Stimulated activated CD4-positive, alpha-beta T cell treated with anti-CD3 and anti-CD28 coated beads, Interleukin-1b, Interleukin-23, amount 100 ng/mL, for 24 hours (primary cell): ENCODE measurements around the gene FGF18.
"Not testable (repeated sequence)": the region's sequence is repeated elsewhere in the genome, so short reads cannot be mapped to it uniquely, and the experiment has no call there.

ENCODE experiments used
- DNase-seq, 4 experiments: peaks; one replicate each; pipeline ENCODE4 v3.0.0-alpha.2; 2020; ENCODE audit warnings: low read depth in 4 of 4, low spot score in 1 of 4

The FGF18 gene

DNA sequence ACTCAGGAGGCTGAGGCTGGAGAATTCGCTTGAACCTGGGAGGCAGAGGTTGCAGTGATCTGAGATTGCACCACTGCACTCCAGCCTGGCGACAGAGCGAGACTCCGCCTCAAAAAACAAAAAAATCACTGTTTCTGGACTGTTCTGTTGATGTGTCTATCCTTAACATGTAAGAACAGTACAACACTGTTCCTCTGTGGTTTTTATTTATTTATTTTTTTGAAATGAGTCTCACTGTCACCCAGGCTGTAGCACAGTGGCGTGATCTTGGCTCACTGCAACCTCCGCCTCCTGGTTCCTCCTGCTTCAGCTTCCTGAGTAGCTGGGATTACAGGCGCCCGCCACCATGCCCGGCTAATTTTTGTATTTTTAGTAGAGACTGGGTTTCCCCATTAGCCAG is 20.8 kb upstream of the FGF18 start:
- not testable (repeated sequence) for DNase-seq

DNA sequence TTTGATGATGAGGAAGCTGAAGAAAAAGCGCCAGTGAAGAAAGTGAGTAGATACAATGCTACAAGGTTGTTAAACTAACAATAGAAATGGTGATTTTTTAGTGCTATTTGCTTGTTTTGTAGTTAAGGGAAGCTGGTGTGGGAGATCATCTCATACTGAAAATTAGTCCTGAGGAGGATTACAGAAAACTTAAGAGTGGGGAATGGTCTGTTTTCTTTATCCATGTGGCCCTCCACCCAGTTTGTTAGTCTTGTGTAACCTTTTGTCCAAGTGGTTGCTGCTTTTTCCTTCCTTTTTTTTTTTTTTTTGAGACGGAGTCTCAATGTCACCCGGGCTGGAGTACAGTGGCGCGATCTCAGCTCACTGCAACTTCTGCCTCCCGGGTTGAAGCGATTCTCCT is 19.3 kb upstream of the FGF18 start:
- no peak for DNase-seq

DNA sequence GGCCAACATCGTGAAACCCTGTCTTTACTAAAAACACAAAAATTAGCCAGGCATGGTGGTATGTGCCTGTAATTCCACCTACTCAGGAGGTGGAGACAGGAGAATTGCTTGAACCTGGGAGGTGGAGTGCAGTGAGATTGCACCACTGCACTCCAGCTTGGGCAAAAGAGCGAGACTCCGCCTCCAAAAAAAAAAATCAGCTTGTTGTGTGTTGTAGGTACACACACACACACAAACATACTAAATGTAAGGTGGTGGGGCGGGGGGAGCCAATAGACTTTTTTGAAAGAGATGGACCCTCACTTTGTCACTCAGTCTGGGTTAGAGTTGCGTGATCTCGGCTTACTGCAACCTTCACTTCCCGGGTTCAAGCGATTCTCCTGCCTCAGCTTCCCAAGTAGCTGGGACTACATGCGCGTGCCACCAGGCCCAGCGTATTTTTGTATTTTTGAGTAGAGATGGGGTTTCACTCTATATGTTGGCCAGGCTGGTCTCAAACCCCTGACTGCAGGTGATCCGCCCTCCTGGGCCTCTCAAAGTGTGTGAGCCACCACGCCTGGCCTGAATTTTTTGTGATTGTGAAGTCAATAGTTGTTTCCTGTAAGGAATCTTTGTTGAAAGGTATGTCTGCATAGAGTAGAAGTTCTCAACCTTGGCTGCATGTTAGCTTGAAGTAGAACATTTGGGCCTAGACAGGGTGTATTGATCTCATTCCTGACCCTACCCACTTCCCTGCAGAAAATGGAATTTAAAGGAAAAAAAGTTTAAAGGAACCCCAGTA is 18.1 kb upstream of the FGF18 start:
- DNase-seq: no peak

DNA sequence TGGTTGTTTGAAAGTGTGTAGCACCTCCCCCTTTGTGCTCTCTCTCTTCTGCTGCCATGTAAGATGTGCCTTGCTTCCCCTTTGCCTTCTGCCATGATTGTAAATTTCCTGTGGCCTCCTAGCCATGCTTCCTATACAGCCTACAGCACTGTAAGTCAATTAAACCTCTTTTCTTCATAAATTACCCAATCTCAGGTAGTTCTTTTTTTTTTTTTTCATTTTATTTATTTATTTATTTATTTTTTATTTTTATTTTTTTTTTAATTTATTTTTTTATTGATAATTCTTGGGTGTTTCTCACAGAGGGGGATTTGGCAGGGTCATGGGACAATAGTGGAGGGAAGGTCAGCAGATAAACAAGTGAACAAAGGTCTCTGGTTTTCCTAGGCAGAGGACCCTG is 16.7 kb upstream of the FGF18 start:
- DNase-seq: not testable (repeated sequence)

DNA sequence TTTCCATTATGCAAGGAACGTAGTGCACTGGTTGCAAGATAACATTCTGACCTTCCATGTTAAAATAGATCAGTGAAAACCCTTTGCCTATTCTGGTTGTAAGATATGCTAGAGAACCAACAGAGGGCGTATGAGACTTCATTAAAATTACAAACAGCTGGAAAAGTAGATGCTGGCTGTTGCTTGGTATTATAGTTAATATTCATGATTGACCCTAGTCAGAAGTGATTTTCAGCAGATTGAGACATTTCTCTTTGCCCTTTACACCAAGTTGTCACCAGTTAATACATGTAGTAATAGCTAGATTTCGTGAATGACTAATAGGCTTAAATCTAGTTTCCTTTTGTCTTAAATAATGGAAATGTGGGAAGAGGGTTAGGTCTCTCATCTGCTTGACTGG is 13.8 kb upstream of the FGF18 start:
- no peak for DNase-seq

DNA sequence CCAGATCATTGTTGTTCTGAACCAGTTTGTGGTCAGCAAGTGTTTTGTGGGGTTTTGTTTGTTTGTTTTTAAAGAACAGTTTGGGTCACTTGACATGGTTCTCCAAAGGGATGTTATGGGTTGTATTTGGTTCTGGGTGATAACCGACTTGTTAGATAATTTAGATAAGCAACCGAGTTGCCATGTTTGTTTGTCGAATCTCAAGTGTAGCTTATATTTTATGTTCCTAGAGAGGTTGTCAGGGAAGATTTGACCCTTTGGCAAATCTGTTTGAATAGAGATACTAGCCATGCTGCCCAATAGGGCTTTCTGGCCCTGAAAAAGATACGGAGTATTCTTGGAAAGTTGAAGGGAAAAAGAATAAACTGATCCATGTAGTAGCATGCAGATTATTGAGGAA is 12.2 kb upstream of the FGF18 start:
- DNase-seq: no peak

DNA sequence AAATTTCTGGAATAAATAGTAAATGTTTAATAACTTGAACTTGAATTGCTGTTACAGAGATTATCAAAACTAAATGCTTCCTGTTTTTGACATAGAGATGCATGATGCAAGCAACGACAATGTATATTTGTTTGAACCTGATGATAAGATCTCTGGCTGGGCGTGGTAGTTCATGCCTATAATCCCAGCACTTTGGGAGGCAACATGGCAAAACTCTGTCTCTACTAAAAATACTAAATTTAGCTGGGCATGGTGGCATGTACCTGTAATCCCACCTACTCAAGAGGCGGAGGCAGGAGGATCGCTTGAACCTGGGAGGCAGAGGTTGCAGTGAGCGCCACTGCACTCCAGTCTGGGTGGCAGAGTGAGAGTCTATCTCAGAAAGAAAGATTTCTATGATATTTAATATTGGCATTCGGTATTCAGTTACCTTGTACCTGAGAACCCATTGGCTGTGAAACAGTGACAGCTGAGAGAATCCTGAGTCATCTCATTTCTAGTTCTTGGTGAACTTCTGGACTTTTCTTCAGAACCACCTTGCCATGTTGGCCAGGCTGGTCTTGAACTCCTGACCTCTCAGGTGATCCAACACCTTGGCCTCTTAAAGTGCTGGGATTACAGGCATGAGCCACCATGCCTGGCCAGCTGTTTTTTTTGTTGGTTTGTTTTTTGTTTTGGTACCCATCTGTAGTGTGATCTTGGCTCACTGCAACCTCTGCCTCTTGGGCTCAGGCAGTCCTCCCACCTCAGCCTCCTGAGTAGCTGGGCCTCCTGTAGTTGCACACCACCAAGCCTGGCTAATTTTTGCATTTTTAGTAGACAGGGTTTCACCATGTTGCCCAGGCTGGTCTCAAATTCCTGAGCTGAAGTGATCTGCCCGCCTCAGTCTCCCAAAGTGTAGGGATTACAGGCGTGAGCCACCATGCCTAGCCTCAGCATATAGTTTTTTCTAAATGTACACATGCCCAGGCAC is 10.0 kb upstream of the FGF18 start:
- DNase-seq: no peak

DNA sequence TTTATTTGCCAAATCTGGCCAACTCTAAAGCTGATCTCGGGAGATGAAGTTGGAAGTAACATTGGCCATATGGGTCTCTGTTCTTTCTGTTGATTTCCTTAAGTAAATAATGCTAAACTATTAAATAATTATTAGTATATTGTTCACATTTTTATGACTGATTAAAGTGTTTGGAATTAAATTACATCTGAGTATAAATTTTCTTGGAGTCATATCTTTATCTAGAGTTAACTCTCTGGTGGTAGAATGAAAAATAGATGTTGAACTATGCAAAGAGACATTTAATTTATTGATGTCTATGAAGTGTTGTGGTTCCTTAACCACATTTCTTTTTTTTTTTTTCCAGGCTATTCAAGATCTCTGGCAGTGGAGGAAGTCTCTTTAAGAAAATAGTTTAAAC is 9.3 kb upstream of the FGF18 start:
- DNase-seq: no peak

DNA sequence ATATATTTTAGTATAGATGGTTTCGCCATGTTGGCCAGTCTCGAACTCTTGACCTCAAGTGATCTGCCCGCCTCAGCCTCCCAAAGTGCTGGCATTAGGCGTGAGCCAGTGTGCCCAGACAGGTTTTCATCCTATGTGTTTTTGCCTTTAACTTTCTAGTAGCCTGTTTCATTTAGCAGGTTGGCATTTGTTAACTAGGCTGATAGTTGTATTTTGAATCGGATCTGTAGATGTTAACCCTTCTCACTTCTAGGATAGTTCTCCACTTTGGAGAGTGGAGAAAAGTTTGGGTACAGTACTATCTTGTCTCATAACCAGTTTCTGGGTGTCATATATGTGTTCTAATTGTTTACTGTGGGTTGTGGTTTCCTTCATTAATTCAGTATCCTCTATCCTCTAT is 7.3 kb upstream of the FGF18 start:
- DNase-seq: no peak

DNA sequence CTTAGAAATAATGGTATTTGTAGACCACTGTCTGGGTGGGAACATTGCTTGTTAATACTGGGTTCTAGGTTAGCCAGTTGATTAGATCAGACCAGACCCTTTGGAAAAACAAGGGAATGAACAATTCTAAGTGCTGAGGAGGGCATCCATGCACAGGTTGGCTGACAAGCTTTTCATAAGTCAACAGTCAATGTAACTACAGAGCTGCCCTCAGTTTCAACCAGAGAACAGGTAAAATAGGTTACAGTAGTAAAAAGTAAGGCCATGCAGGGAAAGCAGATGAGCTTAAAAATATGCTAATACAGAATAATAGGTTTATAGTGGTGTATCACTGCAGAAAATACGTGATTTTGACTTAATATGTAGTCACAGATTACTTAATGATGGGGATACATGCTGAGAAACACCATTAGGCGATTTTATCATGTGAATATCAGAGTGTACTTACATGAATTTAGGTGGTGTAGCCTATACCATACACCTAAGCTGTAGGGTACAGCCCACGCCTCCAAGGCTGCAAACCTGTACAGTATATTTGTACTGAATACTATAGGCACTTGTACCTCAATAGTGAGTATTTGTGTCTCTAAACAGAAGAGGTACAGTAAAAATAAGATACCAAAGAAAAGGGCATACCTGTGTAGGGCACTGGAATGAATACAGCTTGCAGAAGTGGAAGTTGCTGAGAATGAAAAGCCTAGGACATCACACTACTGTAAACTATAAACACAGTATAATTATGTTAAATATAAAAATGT is 6.1 kb upstream of the FGF18 start:
- DNase-seq: no peak

DNA sequence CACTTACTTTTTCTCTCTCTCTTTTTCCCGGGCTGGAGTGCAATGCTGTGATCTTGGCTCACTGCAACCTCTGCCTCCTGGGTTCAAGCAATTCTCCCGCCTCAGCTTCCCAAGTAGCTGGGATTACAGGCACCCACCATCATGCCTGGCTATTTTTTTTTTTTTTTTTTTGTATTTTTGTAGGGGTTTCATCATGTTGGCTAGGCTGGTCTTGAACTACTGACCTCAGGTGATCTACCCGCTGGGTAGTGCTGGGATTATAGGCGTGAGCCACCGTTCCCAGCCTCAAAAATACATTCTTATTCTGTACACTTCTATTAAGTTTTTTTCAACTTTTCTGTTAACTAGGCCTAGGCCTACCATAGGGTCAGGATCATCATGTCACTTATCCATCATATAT is 5.5 kb upstream of the FGF18 start:
- not testable (repeated sequence) for DNase-seq

DNA sequence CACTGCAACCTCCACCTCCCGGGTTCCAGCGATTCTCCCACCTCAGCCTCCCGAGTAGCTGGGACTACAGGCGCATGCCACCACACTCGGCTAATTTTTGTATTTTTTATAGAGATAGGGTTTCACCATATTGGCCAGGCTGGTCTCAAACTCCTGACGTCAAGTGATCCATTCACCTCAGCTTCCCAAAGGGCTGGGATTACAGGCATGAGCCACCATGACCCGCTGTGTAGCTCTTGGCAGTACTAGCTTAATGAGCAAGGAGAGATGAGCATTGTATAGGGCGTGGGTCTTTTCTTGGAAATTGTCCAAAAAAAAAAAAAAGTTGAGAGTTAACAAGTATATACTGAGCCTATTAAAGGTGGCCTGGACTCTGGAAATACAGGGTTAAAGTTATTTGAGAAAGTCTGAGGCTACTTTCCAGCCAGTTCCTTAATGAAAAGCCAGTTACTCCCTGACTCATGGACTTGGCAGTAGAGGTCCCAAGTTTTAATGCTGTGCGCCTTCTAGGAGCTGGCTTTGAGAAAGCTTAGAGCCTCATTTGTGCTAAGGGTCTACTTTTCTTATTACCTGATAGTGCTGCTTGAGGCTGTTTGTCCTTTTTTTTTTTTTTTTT is 4.2 kb upstream of the FGF18 start:
- no peak for DNase-seq

DNA sequence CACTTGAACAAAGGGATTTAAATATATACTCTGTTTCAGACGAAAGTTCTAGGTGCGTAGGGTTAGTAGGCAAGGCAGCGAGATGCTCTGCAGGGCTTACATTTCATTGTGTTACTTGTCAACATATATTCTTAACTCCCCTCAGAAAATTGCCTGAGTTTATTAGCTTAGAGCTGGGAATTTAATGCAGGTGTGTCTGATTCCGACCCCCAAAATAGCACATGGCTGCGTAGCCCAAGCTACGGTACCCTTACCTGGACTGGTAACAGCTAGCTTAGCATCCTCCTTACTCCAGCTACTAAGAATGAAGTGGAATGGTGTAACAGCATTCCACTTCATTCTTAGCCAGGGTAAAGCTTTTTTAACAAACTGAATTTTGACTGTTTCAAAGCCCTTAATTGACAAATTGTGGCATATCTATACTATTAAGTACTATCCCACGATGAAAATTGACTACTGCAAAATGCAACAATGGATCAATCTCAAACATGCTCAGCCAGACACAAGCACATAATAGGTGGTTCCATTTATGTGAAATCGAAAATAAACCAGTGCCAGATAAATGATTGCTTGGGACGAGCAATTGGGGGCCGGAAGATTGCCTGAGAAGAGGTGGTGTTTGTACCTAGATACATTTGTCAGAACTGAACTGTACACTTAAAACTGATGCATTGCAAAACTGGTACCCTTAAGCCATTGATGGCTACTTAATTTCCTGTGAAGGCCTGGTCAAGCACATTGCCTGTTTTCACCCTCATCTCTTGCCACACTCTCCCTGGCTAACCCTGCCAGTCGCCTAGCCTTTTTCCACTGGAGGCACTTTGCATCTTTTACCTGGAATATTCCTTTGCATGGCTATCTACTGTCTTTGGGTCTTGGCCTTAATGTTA is 3.0 kb upstream of the FGF18 start:
- DNase-seq: no peak

DNA sequence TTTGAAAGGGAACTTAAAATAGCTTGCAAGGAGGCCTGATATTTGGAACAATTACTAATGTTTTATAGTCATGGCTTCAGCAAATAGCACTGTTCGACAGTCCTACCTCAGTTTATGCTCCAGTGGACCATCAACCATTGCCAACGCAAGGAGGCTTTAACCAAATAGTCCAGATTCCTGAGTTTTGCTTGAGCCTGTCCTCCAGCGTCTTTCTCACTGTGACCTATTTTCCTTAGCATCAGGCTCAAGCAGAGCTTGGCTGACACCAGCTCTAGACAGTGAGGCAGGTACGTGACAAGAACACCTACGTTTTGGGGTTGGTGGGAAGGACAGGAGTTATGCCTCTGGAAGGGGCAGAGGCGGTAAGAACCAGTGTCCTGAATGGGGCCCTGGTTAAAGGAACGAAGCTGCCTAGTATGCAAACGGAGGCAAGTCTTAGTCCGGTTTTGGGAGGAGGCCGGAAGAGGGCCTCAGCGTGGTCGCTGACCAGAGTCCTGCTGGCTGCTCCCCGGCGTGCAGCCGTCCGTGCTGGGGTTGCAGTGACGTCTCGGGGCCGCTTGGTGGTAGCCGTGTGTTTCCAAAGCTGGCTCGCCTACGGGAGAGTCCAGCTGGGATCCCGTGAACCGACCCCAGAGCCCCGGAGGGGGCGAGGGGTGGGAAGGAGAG is 998 bp upstream of the FGF18 start:
- DNase-seq: peak; percentile 27 to 45 (median 30)

DNA sequence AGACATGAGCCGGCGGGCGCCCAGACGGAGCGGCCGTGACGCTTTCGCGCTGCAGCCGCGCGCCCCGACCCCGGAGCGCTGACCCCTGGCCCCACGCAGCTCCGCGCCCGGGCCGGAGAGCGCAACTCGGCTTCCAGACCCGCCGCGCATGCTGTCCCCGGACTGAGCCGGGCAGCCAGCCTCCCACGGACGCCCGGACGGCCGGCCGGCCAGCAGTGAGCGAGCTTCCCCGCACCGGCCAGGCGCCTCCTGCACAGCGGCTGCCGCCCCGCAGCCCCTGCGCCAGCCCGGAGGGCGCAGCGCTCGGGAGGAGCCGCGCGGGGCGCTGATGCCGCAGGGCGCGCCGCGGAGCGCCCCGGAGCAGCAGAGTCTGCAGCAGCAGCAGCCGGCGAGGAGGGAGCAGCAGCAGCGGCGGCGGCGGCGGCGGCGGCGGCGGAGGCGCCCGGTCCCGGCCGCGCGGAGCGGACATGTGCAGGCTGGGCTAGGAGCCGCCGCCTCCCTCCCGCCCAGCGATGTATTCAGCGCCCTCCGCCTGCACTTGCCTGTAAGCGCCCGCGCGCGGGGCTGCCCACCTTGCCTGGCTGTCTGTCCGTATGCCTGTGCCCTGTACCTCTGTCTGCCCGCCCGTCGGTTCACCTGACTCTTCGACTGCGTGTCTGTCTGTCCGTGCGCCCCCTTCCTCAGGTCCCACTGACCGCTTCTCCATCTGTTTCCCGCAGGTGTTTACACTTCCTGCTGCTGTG is 412 bp downstream of the FGF18 start:
- peak in 1 of 4 experiments; percentile 21 for DNase-seq

DNA sequence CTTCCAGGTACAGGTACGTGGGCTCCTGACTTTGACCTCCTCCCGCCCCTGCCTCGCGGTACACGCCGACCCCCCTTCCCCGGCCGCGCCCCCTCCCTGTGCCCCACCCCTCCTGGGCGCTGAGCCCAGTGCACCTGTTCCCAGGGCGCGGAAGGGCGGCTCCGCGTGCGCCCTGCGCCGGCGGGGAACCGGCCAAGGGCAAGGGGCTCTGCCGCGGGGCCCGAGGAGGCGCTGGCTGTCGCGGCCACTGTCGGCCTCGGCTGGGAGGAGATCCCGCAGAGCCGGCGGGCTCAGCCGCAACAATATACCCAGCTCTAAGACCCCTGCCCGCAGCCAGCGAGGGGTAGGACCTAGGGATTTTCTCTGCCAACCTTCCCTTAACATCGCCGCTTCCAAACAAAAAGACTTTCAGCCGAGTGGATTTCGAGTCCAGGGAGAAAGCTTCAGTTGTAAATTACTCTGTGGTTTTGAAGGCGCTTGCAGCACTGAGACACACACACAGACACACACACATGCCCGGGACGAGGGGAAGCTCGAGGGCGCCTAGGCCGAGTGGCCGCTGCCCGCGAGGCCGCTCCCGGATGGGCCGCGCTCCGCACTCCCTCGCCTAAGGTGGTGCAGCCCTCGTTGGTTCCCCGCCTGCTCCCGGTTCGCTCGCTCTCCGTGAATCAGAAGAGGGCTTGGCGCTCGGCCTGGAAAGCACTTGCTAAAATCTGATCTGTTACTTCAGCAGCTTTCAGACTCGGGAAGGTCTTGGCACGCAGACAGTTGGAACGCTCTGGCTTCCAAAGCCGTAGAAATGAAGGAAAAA is 1.2 kb downstream of the FGF18 start:
- DNase-seq: no peak

DNA sequence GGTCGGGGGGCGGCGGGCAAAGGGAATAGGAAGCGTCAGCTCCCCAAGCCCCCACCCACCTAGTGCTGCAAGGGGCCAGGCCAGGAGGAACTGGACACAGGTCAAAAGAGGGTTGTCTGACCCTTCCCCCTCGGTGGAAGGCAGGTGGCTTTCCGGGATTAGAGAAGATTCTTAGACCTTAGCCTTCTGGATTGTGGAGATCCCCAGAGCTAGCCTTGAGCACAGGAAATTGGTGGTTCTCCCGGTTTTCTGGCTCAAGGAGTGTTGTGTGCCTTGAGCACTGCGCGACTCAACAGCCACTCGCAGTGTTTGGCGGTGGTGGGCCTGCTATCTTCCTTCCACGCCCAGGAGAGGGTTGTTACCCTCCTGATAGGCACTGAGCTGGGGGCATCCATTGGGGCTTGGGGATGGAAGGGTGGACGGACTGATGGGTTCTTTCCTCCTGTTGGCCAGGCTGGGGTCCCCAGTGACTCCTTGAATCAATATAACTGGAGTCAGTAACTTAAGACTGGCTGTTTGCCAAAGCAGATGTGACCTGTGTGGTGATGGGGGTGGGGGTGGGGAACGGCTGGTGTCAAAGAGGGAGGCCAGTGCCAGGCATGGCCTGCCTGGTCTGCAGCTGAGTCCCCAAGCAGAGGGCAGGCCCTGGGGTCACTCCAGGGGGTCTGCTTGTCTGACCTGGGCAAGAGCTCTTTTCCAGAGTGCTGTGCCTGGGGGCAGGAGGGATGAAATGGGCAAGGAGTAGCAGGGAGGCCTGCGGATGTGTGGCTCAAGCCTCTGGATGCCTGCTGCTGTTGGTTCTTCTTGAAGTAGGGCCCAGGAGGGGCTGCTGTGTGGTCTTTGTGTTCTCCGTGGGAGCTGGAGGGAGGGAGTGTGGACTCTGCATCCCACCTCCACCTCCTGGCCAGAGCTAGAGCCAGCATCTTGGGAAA is 2.1 kb downstream of the FGF18 start:
- DNase-seq: no peak
